ENCODE results near the gene COL5A2.

The COL5A2 gene

DNA sequence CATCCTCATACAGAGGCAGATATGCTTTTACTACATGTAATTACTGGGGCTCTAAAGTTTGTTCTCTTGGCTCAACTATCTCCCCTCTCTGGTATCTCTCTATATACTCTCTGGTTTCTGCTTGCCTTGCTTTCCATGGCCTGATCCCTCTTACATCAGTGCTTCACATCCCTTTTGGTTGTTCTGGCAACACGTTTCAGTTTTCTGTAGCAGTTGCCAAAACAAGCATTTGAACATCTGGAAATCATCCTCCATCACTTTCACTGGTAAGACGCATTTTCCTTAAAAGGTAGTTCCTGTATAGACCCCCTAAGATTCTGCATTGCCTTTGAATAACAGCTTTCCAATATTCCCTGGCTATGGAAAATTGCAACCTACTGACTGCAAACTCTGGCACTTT lies 25.9 kb downstream of the COL5A2 start:
- DNase-seq (ENCODE audit: low read depth, low spot score) = no peak
- no peak overlapping the region for H3K4me3 ChIP-seq (ENCODE audit: low read length)

DNA sequence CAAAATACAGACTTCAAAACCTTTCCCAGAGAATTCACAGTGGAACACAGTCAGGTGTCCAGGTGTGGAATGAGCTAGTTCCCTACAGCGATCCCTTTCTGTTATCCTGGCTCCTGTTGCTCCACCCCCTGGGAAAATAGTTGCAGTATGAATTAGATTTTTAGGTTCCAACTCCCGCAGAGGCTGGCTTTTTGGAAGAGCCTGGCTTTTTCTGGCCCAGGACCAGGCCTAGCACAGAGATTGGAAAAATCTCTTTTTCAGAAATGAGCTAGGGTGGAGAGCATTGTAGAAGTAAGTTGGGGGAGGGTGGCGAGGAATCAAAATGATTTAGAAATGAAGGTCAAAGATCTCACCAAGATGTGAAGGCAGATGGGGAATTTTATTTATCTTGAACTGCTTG lies 27.1 kb downstream of the COL5A2 start:
- DNase-seq (ENCODE audit: low read depth, low spot score) = no peak
- H3K4me3 ChIP-seq (ENCODE audit: low read length) = no peak overlapping the region

GRCh38 chr2:189151906-189152305 lies 27.7 kb downstream of the COL5A2 start:
- no peak overlapping the region for H3K4me3 ChIP-seq (ENCODE audit: low read length)
- DNase-seq (ENCODE audit: low read depth, low spot score) = no peak

GRCh38 chr2:189150033-189150432 lies 29.5 kb downstream of the COL5A2 start:
- H3K4me3 ChIP-seq (ENCODE audit: low read length) = no peak overlapping the region
- DNase-seq (ENCODE audit: low read depth, low spot score) = no peak

- H3K4me3 ChIP-seq (ENCODE audit: low read length) = no peak overlapping the region
- DNase-seq (ENCODE audit: low read depth, low spot score) = no peak
Observed at GRCh38 chr2:189147989-189148388, 31.6 kb downstream of the COL5A2 start.

DNA sequence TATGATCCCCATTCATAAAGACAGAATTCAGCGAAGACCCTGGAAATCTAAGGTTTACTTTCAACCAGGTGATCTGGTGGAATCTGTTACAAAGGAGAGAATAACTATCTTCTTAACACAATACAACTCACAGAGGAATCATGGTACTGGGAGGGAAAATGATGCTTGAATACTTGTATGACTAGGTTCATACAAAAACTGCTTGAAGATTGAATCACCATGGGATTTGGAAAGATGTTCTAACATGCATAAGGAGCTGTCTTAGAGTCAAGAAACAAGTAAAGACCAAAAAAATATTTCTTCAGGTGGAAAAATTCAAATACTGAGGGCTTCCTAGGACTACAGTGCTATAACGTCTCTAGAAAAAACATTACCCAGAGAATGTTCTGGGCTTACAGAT lies 32.2 kb downstream of the COL5A2 start:
- no peak for DNase-seq (ENCODE audit: low read depth, low spot score)
- H3K4me3 ChIP-seq (ENCODE audit: low read length) = no peak overlapping the region

DNA sequence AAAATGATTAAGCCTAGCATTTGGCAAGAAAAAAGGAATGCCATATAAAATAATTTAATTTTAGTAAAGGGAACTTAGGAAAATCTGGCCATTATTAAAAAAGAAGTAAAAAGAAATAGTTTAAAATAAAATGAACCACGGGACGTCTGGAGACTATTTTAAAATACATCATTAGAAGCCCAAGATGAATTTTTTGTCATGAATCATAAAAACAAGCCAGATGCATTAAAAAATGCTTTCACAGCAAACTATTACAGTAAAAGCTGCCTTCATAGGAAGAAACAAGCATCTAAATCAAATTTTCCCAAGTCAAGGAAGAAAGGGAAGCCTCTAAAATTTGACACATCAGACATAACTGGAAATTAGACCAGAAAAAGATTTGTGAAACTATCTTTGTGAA lies 33.0 kb downstream of the COL5A2 start:
- no peak overlapping the region for H3K4me3 ChIP-seq (ENCODE audit: low read length)
- no peak for DNase-seq (ENCODE audit: low read depth, low spot score)

GRCh38 chr2:189144700-189145211 lies 34.8 kb downstream of the COL5A2 start:
- DNase-seq (ENCODE audit: low read depth, low spot score) = no peak
- no peak overlapping the region for H3K4me3 ChIP-seq (ENCODE audit: low read length)

GRCh38 chr2:189143925-189144324 lies 35.6 kb downstream of the COL5A2 start:
- H3K4me3 ChIP-seq (ENCODE audit: low read length) = no peak overlapping the region
- no peak for DNase-seq (ENCODE audit: low read depth, low spot score)

DNA sequence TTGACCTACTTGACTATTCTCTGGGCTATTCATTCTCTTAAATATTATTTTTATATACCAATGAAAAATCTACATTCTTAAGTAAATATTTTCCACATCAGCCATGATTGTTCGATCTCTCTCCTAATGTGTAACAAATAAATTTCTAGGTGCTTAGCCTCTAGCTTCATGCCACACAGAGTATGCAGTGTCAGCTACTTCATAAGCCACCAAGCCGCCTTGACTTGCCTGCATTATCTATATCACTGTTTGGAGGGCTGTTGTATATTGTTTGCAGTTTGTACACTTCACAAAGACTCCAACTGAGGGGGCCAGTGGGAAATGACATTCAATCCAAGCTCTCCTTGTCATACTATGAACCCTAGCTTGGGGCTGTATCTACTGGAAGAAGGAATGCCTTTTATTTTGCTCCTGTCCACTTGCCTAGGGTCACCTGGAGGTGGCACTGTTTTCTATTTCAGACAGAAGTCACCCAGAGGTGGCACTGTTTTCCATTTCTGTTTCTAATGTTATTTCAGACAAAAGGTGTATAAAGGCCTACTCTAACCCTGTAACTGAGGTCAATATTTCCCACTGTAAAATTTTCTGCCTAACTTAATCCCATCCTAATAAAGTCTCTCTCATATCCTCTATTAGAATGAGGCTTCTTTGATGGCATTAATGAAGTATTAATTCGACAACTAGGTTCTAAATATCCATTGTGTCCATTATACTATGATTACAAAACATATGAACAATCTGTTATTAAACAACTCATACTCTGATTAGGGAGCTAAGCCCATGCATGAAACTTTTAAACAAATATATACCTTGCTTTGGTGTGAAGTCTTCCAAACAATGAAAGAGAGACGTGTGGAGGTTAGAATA lies 36.4 kb downstream of the COL5A2 start:
- peak; percentile 49 for DNase-seq (ENCODE audit: low read depth, low spot score)
- H3K4me3 ChIP-seq (ENCODE audit: low read length) = no peak overlapping the region

DNA sequence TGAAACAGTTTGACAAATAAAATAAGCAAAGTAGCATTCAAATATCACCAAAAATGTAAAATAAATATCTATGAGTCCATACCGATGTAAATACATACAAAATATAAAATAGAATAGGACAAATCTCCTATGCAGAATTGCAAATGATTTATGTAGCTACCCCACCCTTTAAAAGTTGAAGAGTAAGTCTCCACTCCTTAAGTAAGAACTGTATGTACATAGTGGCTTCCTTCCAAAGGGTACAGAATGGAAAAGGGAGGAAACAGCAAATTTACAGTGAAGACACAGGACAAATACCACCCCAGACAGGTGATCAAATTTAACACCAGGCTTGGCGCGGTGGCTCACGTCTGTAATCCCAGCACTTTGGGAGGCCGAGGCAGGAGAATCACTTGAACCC lies 40.8 kb downstream of the COL5A2 start:
- no peak for DNase-seq (ENCODE audit: low read depth, low spot score)
- no peak overlapping the region for H3K4me3 ChIP-seq (ENCODE audit: low read length)

GRCh38 chr2:189137519-189137918 lies 42.0 kb downstream of the COL5A2 start:
- no peak overlapping the region for H3K4me3 ChIP-seq (ENCODE audit: low read length)
- no peak for DNase-seq (ENCODE audit: low read depth, low spot score)

- no peak for DNase-seq (ENCODE audit: low read depth, low spot score)
- H3K4me3 ChIP-seq (ENCODE audit: low read length) = no peak overlapping the region
Observed at GRCh38 chr2:189134485-189134884, 45.1 kb downstream of the COL5A2 start.

DNA sequence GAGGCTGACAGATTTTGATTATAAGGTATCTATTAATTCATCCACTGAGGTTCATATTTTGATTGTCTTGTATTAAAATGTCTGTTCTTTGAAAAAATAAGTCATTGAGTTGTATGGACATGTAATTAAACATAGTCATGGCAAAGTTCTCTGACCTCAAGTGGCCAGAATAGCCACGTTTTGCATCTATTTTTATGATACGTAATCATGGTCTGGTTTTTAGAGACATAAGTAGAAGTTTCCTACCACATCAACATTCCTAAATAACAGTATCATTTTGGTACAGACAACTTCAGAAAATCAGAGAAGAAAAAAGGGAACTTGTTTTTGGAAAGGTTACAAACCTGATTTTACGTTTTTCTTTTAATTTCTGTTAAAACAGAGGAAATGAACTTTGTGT lies 47.6 kb downstream of the COL5A2 start:
- no peak for DNase-seq (ENCODE audit: low read depth, low spot score)
- H3K4me3 ChIP-seq (ENCODE audit: low read length) = no peak overlapping the region

DNA sequence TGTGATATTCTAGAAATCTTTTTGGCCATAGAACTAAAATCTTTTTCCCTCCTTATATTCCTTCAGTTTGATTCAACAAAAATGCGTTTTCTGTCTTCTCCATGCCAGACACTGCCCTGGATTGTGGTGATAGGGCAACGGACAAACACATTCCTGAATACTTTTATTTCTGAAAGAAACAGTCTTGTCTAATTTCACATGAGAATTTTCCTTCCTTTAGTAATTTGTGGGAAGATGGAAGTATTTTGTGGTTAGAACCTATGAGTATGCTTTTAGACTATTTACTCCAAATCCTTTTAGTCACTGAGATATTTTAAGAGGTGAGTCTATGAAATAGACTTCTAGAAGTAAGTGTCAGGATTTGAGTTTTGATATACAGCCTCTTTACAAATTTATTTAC lies 49.6 kb downstream of the COL5A2 start:
- H3K4me3 ChIP-seq (ENCODE audit: low read length) = no peak overlapping the region
- DNase-seq (ENCODE audit: low read depth, low spot score) = no peak

- DNase-seq (ENCODE audit: low read depth, low spot score) = no peak
- H3K4me3 ChIP-seq (ENCODE audit: low read length) = no peak overlapping the region
Observed at GRCh38 chr2:189128970-189129369, 50.6 kb downstream of the COL5A2 start.

DNA sequence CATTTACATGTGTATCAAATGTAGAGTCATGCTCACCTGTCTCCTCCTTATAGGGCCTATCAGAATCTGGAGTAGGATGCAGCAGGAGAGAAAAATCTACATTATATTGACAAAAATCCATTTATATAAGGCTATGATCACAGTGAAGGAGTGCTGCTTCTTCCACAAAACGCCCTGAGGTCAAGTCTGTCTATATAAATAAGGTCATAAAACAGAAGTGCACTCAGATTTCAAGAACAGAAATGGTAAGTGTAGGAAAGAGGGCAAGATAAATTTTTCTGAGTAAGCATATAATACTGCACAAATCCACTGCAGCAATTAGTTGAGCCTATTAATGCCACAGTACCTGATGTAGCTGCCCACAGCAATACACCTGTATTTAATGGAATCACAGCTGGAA lies 51.8 kb downstream of the COL5A2 start:
- no peak overlapping the region for H3K4me3 ChIP-seq (ENCODE audit: low read length)
- no peak for DNase-seq (ENCODE audit: low read depth, low spot score)

DNA sequence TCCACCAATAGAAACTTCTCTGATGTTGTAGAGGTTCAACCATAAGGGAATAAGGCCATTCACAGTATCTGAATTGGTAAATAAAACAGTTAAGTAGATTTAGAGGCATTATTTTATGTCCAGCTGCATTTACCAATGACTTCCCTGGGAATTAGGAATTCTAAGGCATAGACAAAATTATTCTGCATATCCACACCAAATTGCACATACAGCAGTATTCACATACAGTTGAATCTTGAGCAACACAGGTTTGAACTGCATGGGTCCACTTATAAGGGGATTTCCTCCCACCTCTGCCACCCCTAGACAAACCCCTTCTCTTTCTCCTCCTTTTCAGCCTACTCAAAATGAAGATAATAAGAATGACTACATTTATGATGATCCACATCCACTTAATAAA lies 54.4 kb downstream of the COL5A2 start:
- DNase-seq (ENCODE audit: low read depth, low spot score) = no peak
- no peak overlapping the region for H3K4me3 ChIP-seq (ENCODE audit: low read length)

DNA sequence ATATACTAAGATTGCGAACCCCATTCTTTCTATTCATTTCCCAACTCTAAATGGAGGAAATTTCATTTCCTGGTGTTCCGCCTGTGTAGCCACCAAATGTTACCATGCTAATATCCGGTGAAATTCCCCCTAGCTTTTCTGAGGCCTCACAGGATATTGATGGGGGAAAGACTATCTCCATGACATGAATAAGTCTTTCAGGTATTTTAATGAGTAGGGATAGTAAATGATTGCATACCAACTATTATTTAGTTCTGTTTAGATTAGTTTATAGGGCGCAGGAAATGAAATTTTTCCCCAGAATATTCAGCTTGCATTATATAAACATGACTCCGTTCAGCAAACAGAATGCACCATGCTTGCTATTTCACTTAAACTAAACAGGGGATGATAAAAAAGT lies 55.4 kb downstream of the COL5A2 start:
- no peak overlapping the region for H3K4me3 ChIP-seq (ENCODE audit: low read length)
- DNase-seq (ENCODE audit: low read depth, low spot score) = no peak

- DNase-seq (ENCODE audit: low read depth, low spot score) = no peak
- H3K4me3 ChIP-seq (ENCODE audit: low read length) = no peak overlapping the region
Observed at GRCh38 chr2:189118386-189118785, 61.2 kb downstream of the COL5A2 start.

GRCh38 chr2:189116979-189117378 lies 62.6 kb downstream of the COL5A2 start:
- DNase-seq (ENCODE audit: low read depth, low spot score) = no peak

More at GRCh38 chr2:189116979-189117378, 62.6 kb downstream of the COL5A2 start:
- no peak overlapping the region for H3K4me3 ChIP-seq (ENCODE audit: low read length)

Data from Jurkat, Clone E6-1 (cell line).